Endothelial cell of umbilical vein (primary cell): Measurements from ENCODE around the gene SEZ6L2. TPM values are rescaled to one million over a fixed set of nuclear protein-coding genes. Genes with fewer than 3 reads are reported as not detected.
A peak's percentile ranks its signal among the peaks of the same experiment; 100 is the strongest.

Experiments
- BruUV-seq: library from RNA; stranded (reverse); fragments of 400-500 nt; replicated peaks from 2 replicates; lab custom pipeline; 2021; lab: Mats Ljungman, UMichigan
- CTCF ChIA-PET: fragments of 300-600, 350-600 bp; sonication (Branson Sonifier 250); formaldehyde crosslinking; loops from one replicate; lab custom pipeline; 2021; ENCODE audit warnings: antibody characterized with exemption, inconsistent platforms; lab: Charles Lee
- POLR2A ChIA-PET: fragments of 300-600, 350-600 bp; sonication (Branson Sonifier 250); formaldehyde crosslinking; loops from one replicate; lab custom pipeline; 2021; ENCODE audit warnings: antibody characterized with exemption, inconsistent platforms; lab: Charles Lee
- DNase-seq: peaks from one replicate; pipeline ENCODE4 v3.0.0-alpha.2; 2011; ENCODE audit warnings: low read depth, low spot score
- FAIRE-seq: peaks from 2 replicates; lab custom pipeline; 2011; peaks lifted over from hg19 to GRCh38; lab: Jason Lieb, UNC
- H2AFZ ChIP-seq: 2 replicates; pipeline ENCODE4 v1.6.0; 2012; ENCODE audit warnings: low read depth, low read length, control low read depth, inconsistent platforms
- H3K27ac ChIP-seq: 2 replicates; pipeline ENCODE4 v1.5.1; 2011; ENCODE audit warnings: low read depth, mild to moderate bottlenecking, control low read depth, low read length, moderate library complexity; ENCODE audit not compliant: insufficient read depth
- H3K27me3 ChIP-seq, 2 experiments: 2 replicates each; pipeline versions ENCODE4 v1.6.0 to v1.6.1; 2011; ENCODE audit warnings: low read length in 2 of 2, mixed read lengths in 1 of 2; ENCODE audit not compliant: control insufficient read depth in 2 of 2, insufficient read depth in 2 of 2
- H3K36me3 ChIP-seq, 2 experiments: 2 replicates in 1 of 2; 3 replicates in 1 of 2; pipeline ENCODE4 v1.5.1; 2011; ENCODE audit warnings: low read length in 2 of 2, mild to moderate bottlenecking in 1 of 2, moderate library complexity in 1 of 2; ENCODE audit not compliant: control insufficient read depth in 2 of 2, insufficient read depth in 2 of 2; ENCODE audit errors: extremely low read depth in 1 of 2
- H3K4me1 ChIP-seq: 3 replicates; pipeline ENCODE4 v1.5.1; 2011; ENCODE audit warnings: mild to moderate bottlenecking, low read length; ENCODE audit not compliant: control insufficient read depth, insufficient read depth; ENCODE audit errors: extremely low read depth
- H3K4me2 ChIP-seq: 2 replicates; pipeline ENCODE4 v1.6.1; 2011; ENCODE audit warnings: low read length, control low read depth, mixed read lengths; ENCODE audit not compliant: insufficient read depth
- H3K4me3 ChIP-seq, 3 experiments: fragments of 200-600 bp in 1 of 3; sonication (generic), shearing (Covaris generic) in 1 of 3; replicated peaks in 1 of 3; 2 replicates each; pipeline ENCODE4 v1.5.1; 2011 to 2016; ENCODE audit warnings: control low read depth in 3 of 3, low read length in 3 of 3, mild to moderate bottlenecking in 2 of 3, inconsistent platforms in 1 of 3, low read depth in 1 of 3, moderate library complexity in 1 of 3; ENCODE audit not compliant: insufficient read depth in 1 of 3
- H3K79me2 ChIP-seq: 2 replicates; pipeline ENCODE4 v1.6.0; 2012; ENCODE audit warnings: low read length, inconsistent platforms; ENCODE audit not compliant: control insufficient read depth, insufficient read depth
- H3K9ac ChIP-seq: replicated peaks from 2 replicates; pipeline ENCODE3; 2011; ENCODE audit warnings: low read length, control low read depth; ENCODE audit not compliant: insufficient read depth; ENCODE audit errors: extremely low read depth
- H3K9me1 ChIP-seq: replicated peaks from 3 replicates; pipeline ENCODE4 v1.6.0; 2011; ENCODE audit warnings: mild to moderate bottlenecking, low read length; ENCODE audit not compliant: control insufficient read depth, insufficient read depth; ENCODE audit errors: extremely low read depth
- H3K9me3 ChIP-seq: replicated peaks from 2 replicates; pipeline ENCODE4 v1.5.1; 2012; ENCODE audit warnings: low read length, inconsistent platforms; ENCODE audit not compliant: control insufficient read depth, insufficient read depth
- H4K20me1 ChIP-seq: replicated peaks from 2 replicates; pipeline ENCODE3; 2011; ENCODE audit warnings: mild to moderate bottlenecking, low read length; ENCODE audit not compliant: control insufficient read depth, insufficient read depth; ENCODE audit errors: extremely low read depth
- CTCF ChIP-seq, 2 donors: IDR thresholded peaks; 1 replicate in 1 of 2; 2 replicates in 1 of 2; pipeline ENCODE4 v1.5.1; 2011; ENCODE audit warnings: low read length in 2 of 2, mild to moderate bottlenecking in 2 of 2, moderate library complexity in 2 of 2, control low read depth in 1 of 2, inconsistent platforms in 1 of 2, low read depth in 1 of 2; ENCODE audit not compliant: insufficient read depth in 1 of 2; ENCODE audit errors: extremely low read depth in 1 of 2
- EZH2 ChIP-seq: IDR thresholded peaks from 2 replicates; pipeline ENCODE4 v1.6.1; 2012; ENCODE audit warnings: borderline replicate concordance, low read depth, mild to moderate bottlenecking, moderate library complexity, low read length, inconsistent platforms; ENCODE audit not compliant: severe bottlenecking
- FOS ChIP-seq: IDR thresholded peaks from 2 replicates; pipeline ENCODE4 v1.6.1; 2011; ENCODE audit warnings: mild to moderate bottlenecking, low read length, moderate library complexity, borderline replicate concordance; ENCODE audit not compliant: insufficient read depth
- GATA2 ChIP-seq: IDR thresholded peaks from 2 replicates; pipeline ENCODE4 v1.7.0; 2011; ENCODE audit warnings: low read depth, mild to moderate bottlenecking, moderate library complexity, mixed read lengths, low read length; ENCODE audit not compliant: insufficient read length, insufficient read depth
- JUN ChIP-seq: IDR thresholded peaks from 2 replicates; pipeline ENCODE4 v1.6.1; 2011; ENCODE audit warnings: borderline replicate concordance, low read depth; ENCODE audit not compliant: insufficient read length, insufficient read depth
- POLR2AphosphoS5 ChIP-seq: IDR thresholded peaks from 2 replicates; pipeline ENCODE4 v1.6.1; 2012; ENCODE audit warnings: low read depth, mild to moderate bottlenecking, control low read depth, low read length, moderate library complexity; ENCODE audit not compliant: insufficient read depth
- dilution Hi-C: fragments of 300-500 bp; cut with MboI; formaldehyde crosslinking; loops from one replicate; pipeline ENCODE4 v1.15.0; 2019; ENCODE audit warnings: low sequenced_read_pairs; ENCODE audit not compliant: extremely low pct_ligation_motif_present
- intact Hi-C: fragments of 100-400 bp; cut with micrococcal nuclease; formaldehyde crosslinking; loops from one replicate; pipeline ENCODE4 v1.10.0; 2022
- polyA plus RNA-seq, 4 experiments: library from polyadenylated mRNA; depleted of rRNA in 3 of 4; stranded (reverse) in 3 of 4; unstranded in 1 of 4; fragments of >200 nt; gene quantifications; 2 replicates each; pipeline versions ENCODE4 v1.2.1 to v1.2.3, GENCODE V29; 2011 to 2012; ENCODE audit warnings: missing spikeins in 1 of 4
- total RNA-seq: library from RNA; stranded (reverse); gene quantifications from 2 replicates; pipeline ENCODE4 v1.2.3, GENCODE V29; 2021

SEZ6L2 gene
- total and polyA plus RNA-seq, 2 donors (not counting 3 experiments of a cell fraction or from before 2014, with no cell fraction given): 2.4 to 4.5 TPM

- intact Hi-C loops: no loop called here
- no peak for FAIRE-seq
- no peak overlapping the region for H3K27ac ChIP-seq
Measured at GRCh38 chr16:29857133-29857760, 42.1 kb downstream of the SEZ6L2 start.

More at GRCh38 chr16:29857133-29857760, 42.1 kb downstream of the SEZ6L2 start:
- Histone ChIP-seq H3K4me1 (peaks cover 10% of the 10 kb centered on the region), H3K4me3 (no peak overlapping the region), H3K27me3 (no peaks in the 10 kb centered on the region), H3K4me2 (no peak overlapping the region), H3K9me3 (no peaks in the 10 kb centered on the region), H2AFZ (no peak overlapping the region), H4K20me1 (no peaks in the 10 kb centered on the region), H3K79me2 (peaks cover 10% of the 10 kb centered on the region), H3K9ac (no peak overlapping the region), H3K36me3 (peaks cover 0 to 19% of the 10 kb centered on the region in 2 experiments), H3K9me1 (no peaks in the 10 kb centered on the region)
- no peak for DNase-seq
- ChIA-PET POLR2A (no interaction called here), CTCF (interaction anchor here (2.5 kb wide), 1 partner anchor 9 kb away, joined by 24 read pairs; no protein-coding TSS in a partner anchor)
- no TSS peak for BruUV-seq
- dilution Hi-C loops: no loop called here
- no peak for TF ChIP-seq JUN
- TF ChIP-seq FOS: no peak
- no peak for TF ChIP-seq EZH2
- TF ChIP-seq CTCF (IDR thresholded peaks at IDR 0.05; ENCODE audit: extremely low read depth in 1 of 2, insufficient read depth in 1 of 2, low read depth in 1 of 2, low read length in 2 of 2): no peak
- TF ChIP-seq POLR2AphosphoS5: peak; percentile 15
- no peak for TF ChIP-seq GATA2
